Measurements from ENCODE around the gene PKHD1.

Gene PKHD1

GRCh38 chr6:52116605-52116948 lies 29.2 kb upstream of the PKHD1 start:
- no peaks in the 10 kb centered on the region for H3K4me1 Mint-ChIP-seq (ENCODE audit: low read depth)
- H3K4me3 Mint-ChIP-seq = no peak overlapping the region
- H3K27me3 Mint-ChIP-seq = peaks cover 47% of the 10 kb centered on the region
- H3K36me3 Mint-ChIP-seq (ENCODE audit: low read depth) = no peaks in the 10 kb centered on the region
- H3K27ac Mint-ChIP-seq = no peak overlapping the region
- peaks cover 11% of the 10 kb centered on the region for H3K9me3 Mint-ChIP-seq

DNA sequence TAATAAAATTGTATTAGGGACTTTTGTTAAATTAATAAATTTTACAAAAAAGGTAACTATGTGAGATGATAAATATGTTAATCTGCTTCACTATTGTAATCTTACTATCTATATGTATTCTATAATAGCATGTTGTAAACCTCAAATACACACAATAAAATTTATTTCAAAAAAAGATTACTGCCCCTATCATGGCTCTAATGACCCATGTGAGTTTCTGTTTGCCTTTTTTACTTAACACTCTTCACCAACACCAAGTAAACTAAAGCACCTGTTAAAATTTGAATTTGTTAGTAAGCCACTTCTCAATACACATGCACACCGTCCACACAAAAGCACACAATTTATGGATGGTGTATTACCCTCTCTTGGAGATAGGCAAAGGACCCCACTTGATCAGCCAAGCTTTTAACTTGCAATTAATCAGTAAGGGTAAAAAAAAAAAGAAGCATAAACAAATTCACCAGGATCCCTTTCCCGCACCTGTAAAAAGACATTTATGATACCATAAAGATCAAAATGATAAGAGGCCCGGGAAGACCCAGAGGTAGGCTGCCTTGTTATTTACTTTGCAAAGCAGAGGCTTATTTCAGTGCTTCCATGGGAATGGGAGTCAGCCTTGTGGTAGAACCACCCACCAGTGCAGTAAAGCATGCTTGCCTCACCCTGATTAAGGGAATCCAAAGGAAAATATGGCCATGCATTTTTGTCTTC lies 28.6 kb upstream of the PKHD1 start:
- Mint-ChIP-seq H3K36me3 (ENCODE audit: low read depth) (no peaks in the 10 kb centered on the region), H3K9me3 (peaks cover 10% of the 10 kb centered on the region), H3K27me3 (peaks cover 45% of the 10 kb centered on the region), H3K27ac (no peak overlapping the region), H3K4me1 (ENCODE audit: low read depth) (no peaks in the 10 kb centered on the region), H3K4me3 (no peak overlapping the region)

- no peak overlapping the region for H3K27ac Mint-ChIP-seq
These were observed 27.8 kb upstream of the PKHD1 start for GRCh38 chr6:52115145-52115741.

GRCh38 chr6:52109171-52109571 lies 21.8 kb upstream of the PKHD1 start:
- Mint-ChIP-seq H3K4me1 (ENCODE audit: low read depth) (no peaks in the 10 kb centered on the region), H3K27me3 (peaks cover 42% of the 10 kb centered on the region), H3K36me3 (ENCODE audit: low read depth) (no peaks in the 10 kb centered on the region), H3K27ac (no peak overlapping the region), H3K9me3 (peaks cover 6% of the 10 kb centered on the region), H3K4me3 (no peak overlapping the region)

More at GRCh38 chr6:52115145-52115741, 27.8 kb upstream of the PKHD1 start:
- no peaks in the 10 kb centered on the region for H3K36me3 Mint-ChIP-seq (ENCODE audit: low read depth)
- peaks cover 7% of the 10 kb centered on the region for H3K9me3 Mint-ChIP-seq
- H3K4me1 Mint-ChIP-seq (ENCODE audit: low read depth) = no peaks in the 10 kb centered on the region
- H3K27me3 Mint-ChIP-seq = peaks cover 42% of the 10 kb centered on the region
- no peak overlapping the region for H3K4me3 Mint-ChIP-seq

GRCh38 chr6:52108128-52108527 lies 20.7 kb upstream of the PKHD1 start:
- Mint-ChIP-seq H3K4me3 (no peak overlapping the region), H3K27ac (no peak overlapping the region), H3K9me3 (peaks cover 6% of the 10 kb centered on the region), H3K4me1 (ENCODE audit: low read depth) (no peaks in the 10 kb centered on the region), H3K36me3 (ENCODE audit: low read depth) (no peaks in the 10 kb centered on the region), H3K27me3 (peaks cover 47% of the 10 kb centered on the region)

GRCh38 chr6:52106994-52107393 lies 19.6 kb upstream of the PKHD1 start:
- Mint-ChIP-seq H3K4me3 (no peak overlapping the region), H3K27ac (no peak overlapping the region), H3K36me3 (ENCODE audit: low read depth) (no peaks in the 10 kb centered on the region), H3K9me3 (peaks cover 6% of the 10 kb centered on the region), H3K27me3 (peaks cover 51% of the 10 kb centered on the region), H3K4me1 (ENCODE audit: low read depth) (no peaks in the 10 kb centered on the region)

- Mint-ChIP-seq H3K9me3 (no peaks in the 10 kb centered on the region), H3K4me1 (ENCODE audit: low read depth) (no peaks in the 10 kb centered on the region), H3K27me3 (peaks cover 64% of the 10 kb centered on the region), H3K4me3 (no peak overlapping the region), H3K36me3 (ENCODE audit: low read depth) (no peaks in the 10 kb centered on the region), H3K27ac (no peak overlapping the region)
These were observed 17.6 kb upstream of the PKHD1 start for GRCh38 chr6:52104979-52105378.

DNA sequence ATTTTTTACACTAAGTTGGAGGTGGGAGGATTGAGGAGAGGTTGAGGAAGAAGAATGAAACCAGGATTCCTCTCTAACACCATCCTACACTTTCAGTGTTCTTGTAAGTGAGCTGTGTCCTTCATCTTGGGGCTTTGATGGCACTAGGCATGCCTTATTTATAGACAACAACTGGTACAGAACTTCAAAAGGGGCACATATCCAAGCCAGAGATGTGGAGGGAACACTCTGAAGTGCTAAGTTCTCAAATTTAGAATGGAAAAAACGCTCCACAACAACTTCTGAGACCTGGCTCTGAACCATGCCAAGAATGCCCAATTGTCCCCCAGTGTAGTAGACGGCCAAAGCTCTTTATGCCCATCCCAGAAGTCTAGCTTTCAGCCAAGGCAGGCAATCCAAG lies 16.2 kb upstream of the PKHD1 start:
- H3K4me3 Mint-ChIP-seq = no peak overlapping the region
- H3K27ac Mint-ChIP-seq = no peak overlapping the region
- H3K4me1 Mint-ChIP-seq (ENCODE audit: low read depth) = no peaks in the 10 kb centered on the region
- peaks cover 59% of the 10 kb centered on the region for H3K27me3 Mint-ChIP-seq
- no peaks in the 10 kb centered on the region for H3K36me3 Mint-ChIP-seq (ENCODE audit: low read depth)
- H3K9me3 Mint-ChIP-seq = no peaks in the 10 kb centered on the region

GRCh38 chr6:52102405-52102804 lies 15.0 kb upstream of the PKHD1 start:
- Mint-ChIP-seq H3K36me3 (ENCODE audit: low read depth) (no peaks in the 10 kb centered on the region), H3K4me1 (ENCODE audit: low read depth) (no peaks in the 10 kb centered on the region), H3K27ac (no peak overlapping the region), H3K4me3 (no peak overlapping the region), H3K9me3 (no peaks in the 10 kb centered on the region), H3K27me3 (peaks cover 60% of the 10 kb centered on the region)

DNA sequence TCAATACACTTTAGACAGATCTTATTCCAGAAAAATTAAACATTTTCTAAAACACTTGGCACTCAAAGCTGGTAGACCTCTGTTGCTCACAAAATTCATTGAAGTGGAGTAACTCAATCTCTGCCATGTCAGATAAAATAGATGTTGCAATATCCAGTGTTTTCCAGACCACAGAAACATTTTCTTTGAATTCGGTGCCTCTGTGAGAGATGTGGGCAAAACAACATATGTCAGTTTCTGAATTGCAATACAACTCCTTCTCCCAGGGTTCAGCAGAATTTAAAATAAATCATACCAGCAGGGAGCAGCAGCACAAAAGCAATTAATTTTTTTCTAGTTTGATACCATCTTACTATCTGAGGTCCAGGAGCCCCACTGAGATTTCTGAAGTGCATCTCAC lies 11.3 kb upstream of the PKHD1 start:
- Mint-ChIP-seq H3K36me3 (ENCODE audit: low read depth) (no peaks in the 10 kb centered on the region), H3K4me1 (ENCODE audit: low read depth) (no peaks in the 10 kb centered on the region), H3K27ac (no peak overlapping the region), H3K4me3 (no peak overlapping the region), H3K9me3 (peaks cover 5% of the 10 kb centered on the region), H3K27me3 (peaks cover 43% of the 10 kb centered on the region)

GRCh38 chr6:52089758-52090348 lies 2.4 kb upstream of the PKHD1 start:
- H3K36me3 Mint-ChIP-seq (ENCODE audit: low read depth) = no peaks in the 10 kb centered on the region
- peaks cover 5% of the 10 kb centered on the region for H3K27me3 Mint-ChIP-seq
- no peaks in the 10 kb centered on the region for H3K4me1 Mint-ChIP-seq (ENCODE audit: low read depth)
- no peaks in the 10 kb centered on the region for H3K9me3 Mint-ChIP-seq
- no peak overlapping the region for H3K4me3 Mint-ChIP-seq
- H3K27ac Mint-ChIP-seq = no peak overlapping the region

GRCh38 chr6:52086741-52087140 lies 672 bp downstream of the PKHD1 start:
- Mint-ChIP-seq H3K4me3 (no peak overlapping the region), H3K4me1 (ENCODE audit: low read depth) (no peaks in the 10 kb centered on the region), H3K36me3 (ENCODE audit: low read depth) (no peaks in the 10 kb centered on the region), H3K27ac (no peak overlapping the region), H3K9me3 (no peaks in the 10 kb centered on the region), H3K27me3 (peaks cover 5% of the 10 kb centered on the region)

DNA sequence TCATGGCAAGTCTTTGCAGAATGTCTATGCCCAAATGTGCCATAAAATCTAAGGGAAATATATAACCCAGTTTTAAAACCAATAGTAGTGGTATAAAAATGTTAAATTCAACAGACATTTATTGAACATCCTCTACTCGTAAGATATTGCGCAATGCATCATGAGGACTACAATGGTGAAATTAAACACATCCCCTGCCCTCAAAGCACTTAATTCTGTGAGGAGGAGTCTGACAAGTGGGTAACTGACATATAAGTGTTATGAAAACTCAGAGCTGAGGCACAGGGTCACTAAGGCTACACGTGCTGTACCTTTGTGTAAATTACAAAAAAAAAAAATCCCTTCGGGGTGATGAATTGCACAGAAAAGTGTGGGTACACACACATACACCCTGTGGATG lies 6.2 kb downstream of the PKHD1 start:
- Mint-ChIP-seq H3K36me3 (ENCODE audit: low read depth) (no peaks in the 10 kb centered on the region), H3K27me3 (peaks cover 24% of the 10 kb centered on the region), H3K4me1 (ENCODE audit: low read depth) (no peaks in the 10 kb centered on the region), H3K27ac (no peak overlapping the region), H3K4me3 (no peak overlapping the region), H3K9me3 (no peaks in the 10 kb centered on the region)

DNA sequence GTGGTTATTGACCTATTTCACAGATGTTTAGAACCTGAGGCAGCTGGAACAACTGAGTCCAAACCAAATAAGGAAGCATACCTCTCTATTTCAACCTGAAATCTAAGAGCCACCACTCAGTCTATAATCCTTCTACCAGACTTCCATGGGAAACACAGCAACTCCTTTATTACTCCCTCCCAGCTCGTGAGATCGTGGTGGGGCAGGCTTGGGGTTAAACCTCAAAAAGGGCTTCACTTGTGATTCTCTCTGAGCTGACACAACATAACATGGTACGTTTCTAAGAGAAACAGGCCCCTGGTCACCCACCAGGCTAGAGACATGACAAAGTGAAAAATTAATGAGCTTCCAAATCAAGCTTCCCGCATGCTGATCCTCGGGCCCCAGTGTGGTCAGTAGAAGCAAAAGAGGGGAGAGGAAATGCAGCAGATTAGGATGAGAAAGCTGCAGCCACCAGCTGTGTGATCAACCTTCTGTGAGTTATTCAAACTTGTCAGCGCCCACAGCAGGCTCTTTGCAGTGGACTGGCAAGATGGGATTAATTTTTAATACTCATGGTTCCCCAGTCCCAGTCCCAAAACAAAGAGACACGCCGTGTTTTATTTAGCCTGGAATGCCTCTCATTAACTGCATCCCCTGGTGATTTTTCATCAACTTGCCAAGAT lies 9.3 kb downstream of the PKHD1 start:
- H3K27me3 Mint-ChIP-seq = peaks cover 44% of the 10 kb centered on the region
- no peak overlapping the region for H3K4me3 Mint-ChIP-seq
- peaks cover 4% of the 10 kb centered on the region for H3K4me1 Mint-ChIP-seq (ENCODE audit: low read depth)
- no peaks in the 10 kb centered on the region for H3K36me3 Mint-ChIP-seq (ENCODE audit: low read depth)
- H3K9me3 Mint-ChIP-seq = no peaks in the 10 kb centered on the region
- H3K27ac Mint-ChIP-seq = no peak overlapping the region

- Mint-ChIP-seq H3K9me3 (no peaks in the 10 kb centered on the region), H3K27me3 (peaks cover 50% of the 10 kb centered on the region), H3K27ac (no peak overlapping the region), H3K4me3 (no peak overlapping the region), H3K4me1 (ENCODE audit: low read depth) (peaks cover 4% of the 10 kb centered on the region), H3K36me3 (ENCODE audit: low read depth) (no peaks in the 10 kb centered on the region)
These were observed 10.1 kb downstream of the PKHD1 start for GRCh38 chr6:52077180-52077884.
